Measurements from ENCODE around the gene SLC10A7.

DNA sequence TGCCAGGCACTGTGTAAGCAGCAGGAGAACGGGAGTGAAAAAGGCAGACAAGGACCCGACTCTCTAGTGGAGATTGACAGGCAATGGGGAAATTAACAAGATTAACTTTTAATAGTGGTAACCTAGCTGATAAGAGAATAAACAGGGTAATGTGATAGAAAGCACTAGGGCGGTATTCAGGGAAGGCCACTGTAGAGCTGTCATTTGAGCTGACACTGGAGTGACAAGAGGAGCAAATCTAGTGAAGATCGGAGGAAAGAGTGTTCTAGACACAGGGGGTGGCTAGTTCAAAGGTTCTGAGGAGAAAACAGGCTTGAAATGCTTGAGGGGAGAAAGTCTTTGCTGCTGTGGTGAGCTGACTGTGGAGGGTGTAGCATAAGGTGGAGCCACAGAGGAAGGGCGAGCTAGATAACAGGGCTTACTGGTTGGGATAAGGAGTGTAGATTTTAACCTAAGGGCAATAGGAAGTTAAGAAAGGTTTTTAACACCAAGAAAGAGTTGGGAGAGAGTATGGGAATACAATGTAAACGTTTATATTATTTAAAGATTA lies 122.8 kb downstream of the SLC10A7 start:
- TF ChIP-seq, protein P1, sequence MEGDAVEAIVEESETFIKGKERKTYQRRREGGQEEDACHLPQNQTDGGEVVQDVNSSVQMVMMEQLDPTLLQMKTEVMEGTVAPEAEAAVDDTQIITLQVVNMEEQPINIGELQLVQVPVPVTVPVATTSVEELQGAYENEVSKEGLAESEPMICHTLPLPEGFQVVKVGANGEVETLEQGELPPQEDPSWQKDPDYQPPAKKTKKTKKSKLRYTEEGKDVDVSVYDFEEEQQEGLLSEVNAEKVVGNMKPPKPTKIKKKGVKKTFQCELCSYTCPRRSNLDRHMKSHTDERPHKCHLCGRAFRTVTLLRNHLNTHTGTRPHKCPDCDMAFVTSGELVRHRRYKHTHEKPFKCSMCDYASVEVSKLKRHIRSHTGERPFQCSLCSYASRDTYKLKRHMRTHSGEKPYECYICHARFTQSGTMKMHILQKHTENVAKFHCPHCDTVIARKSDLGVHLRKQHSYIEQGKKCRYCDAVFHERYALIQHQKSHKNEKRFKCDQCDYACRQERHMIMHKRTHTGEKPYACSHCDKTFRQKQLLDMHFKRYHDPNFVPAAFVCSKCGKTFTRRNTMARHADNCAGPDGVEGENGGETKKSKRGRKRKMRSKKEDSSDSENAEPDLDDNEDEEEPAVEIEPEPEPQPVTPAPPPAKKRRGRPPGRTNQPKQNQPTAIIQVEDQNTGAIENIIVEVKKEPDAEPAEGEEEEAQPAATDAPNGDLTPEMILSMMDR (IDR thresholded peaks at IDR 0.05 in 8 of 11, conservative IDR thresholded peaks at IDR 0.05 in 3 of 11) = no peak
- TF ChIP-seq POLR2AphosphoS5 (IDR thresholded peaks at IDR 0.05) (no peak), POLR2A (IDR thresholded peaks at IDR 0.05) (no peak)
